ENCODE data around the gene PROM2.
"Not testable (repeated sequence)": the region's sequence is repeated elsewhere in the genome, so short reads cannot be mapped to it uniquely, and the experiment has no call there.

PROM2 gene

GRCh38 chr2:95274291-95275150 is at the start of gene PROM2:
PROM2 (plus strand) TSS chr2:95274449; CDS start chr2:95274586, 137 bp downstream.
- DNase-seq, result no peak

- DNase-seq, result no peak
Measured at GRCh38 chr2:95225658-95226057, 48.6 kb upstream of the PROM2 start.

GRCh38 chr2:95231723-95232122 is 42.5 kb upstream of the PROM2 start:
- DNase-seq, result peak; percentile 28

GRCh38 chr2:95232232-95232631 is 42.0 kb upstream of the PROM2 start:
- no peak for DNase-seq

- no peak for DNase-seq
Measured at GRCh38 chr2:95234286-95234785, 39.9 kb upstream of the PROM2 start.

- no peak for DNase-seq
Measured at GRCh38 chr2:95234816-95235215, 39.4 kb upstream of the PROM2 start.

GRCh38 chr2:95238131-95238530 is 36.1 kb upstream of the PROM2 start:
- no peak for DNase-seq

- DNase-seq, result no peak
Measured at GRCh38 chr2:95240091-95240490, 34.2 kb upstream of the PROM2 start.

GRCh38 chr2:95240556-95240955 is 33.7 kb upstream of the PROM2 start:
- DNase-seq, result no peak

- not testable (repeated sequence) for DNase-seq
Measured at GRCh38 chr2:95242084-95242483, 32.2 kb upstream of the PROM2 start.

- no peak for DNase-seq
Measured at GRCh38 chr2:95258271-95258670, 16.0 kb upstream of the PROM2 start.

- no peak for DNase-seq
Measured at GRCh38 chr2:95260028-95261023, 13.9 kb upstream of the PROM2 start.

GRCh38 chr2:95261602-95262001 is 12.6 kb upstream of the PROM2 start:
- no peak for DNase-seq

- DNase-seq, result no peak
Measured at GRCh38 chr2:95262896-95263542, 11.2 kb upstream of the PROM2 start.

- no peak for DNase-seq
Measured at GRCh38 chr2:95264624-95265023, 9.6 kb upstream of the PROM2 start.

GRCh38 chr2:95265182-95265581 is 9.1 kb upstream of the PROM2 start:
- no peak for DNase-seq

GRCh38 chr2:95266781-95267430 is 7.3 kb upstream of the PROM2 start:
- DNase-seq, result no peak

GRCh38 chr2:95267458-95268210 is 6.6 kb upstream of the PROM2 start:
- DNase-seq, result peak; percentile 2

GRCh38 chr2:95268211-95269035 is 5.8 kb upstream of the PROM2 start:
- DNase-seq, result no peak

- no peak for DNase-seq
Measured at GRCh38 chr2:95269036-95269680, 5.1 kb upstream of the PROM2 start.

Data from SHP77 treated with DMSO at 0.1 percent for 48 hours (cell line).